ENCODE measurements around the gene AGAP1.

The AGAP1 gene

DNA sequence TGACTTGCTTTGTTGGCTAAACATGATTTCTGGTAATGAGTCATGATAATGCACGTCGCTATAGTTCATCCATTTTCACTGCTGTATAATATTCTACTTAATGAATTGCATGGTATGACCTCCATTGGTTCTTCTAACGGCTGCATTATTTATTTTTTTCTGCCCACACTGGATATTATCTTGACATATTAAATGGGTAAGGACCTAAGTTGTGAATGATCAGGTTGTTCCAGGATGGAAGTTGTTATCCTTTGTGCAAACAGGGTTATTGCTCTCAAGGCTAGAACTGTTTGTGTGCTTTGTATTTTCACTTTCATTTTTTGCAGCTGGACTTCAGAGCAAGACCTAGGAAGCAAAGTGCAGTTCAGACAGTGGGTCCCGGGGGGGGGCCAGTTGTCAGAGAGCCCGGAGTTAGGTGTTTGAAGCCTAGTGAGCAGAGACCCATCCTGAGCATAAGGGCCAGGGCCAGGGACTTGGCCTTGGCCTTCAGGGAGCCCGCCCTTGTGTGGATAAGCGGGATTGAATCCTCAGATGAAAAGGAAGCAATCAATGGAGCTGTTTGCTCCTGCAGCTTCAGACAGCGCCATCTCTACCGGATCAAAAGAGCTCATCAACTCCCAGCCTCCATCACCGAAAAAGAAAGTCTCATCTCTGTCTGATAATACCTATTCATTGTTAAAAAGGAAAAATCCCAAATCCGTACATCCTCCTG, 48.2 kb downstream of the AGAP1 start:
- DNase-seq (ENCODE audit: insufficient read length, low spot score) (no peak), FAIRE-seq (no peak)
- TF ChIP-seq POLR2AphosphoS5 (IDR thresholded peaks at IDR 0.05; ENCODE audit: low read depth, low read length), result no peak
- no peak for TF ChIP-seq PAX5 (IDR thresholded peaks at IDR 0.05; ENCODE audit: insufficient read depth, low read length, severe bottlenecking)
- no peak for TF ChIP-seq SPI1 (IDR thresholded peaks at IDR 0.05; ENCODE audit: low read depth, low read length)
- no peak for TF ChIP-seq POLR2A (IDR thresholded peaks at IDR 0.05; ENCODE audit: low read depth, low read length)
- no peak for TF ChIP-seq POU2F2 (IDR thresholded peaks at IDR 0.05; ENCODE audit: low read depth, low read length)

DNA sequence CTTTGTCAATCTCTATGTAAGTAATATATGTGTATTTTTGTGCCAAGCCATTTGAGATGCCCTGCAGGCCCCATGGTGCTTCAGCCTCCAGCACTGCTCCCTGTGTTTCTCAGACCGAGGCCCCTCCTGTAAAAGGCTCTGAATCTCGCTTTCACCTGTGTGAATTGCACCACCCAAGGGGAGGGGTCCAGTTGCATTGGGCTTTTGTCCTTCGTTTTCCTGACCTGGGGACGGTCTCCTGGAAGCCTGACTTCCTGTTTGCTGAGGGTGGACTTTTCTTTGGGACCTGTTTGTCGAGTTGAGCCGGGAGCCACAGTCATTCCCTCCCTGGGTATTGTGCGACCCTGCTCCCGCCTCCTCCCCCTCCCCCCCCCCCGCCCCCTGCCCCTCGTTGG, 48.9 kb downstream of the AGAP1 start:
- no peak for DNase-seq (ENCODE audit: insufficient read length, low spot score)
- FAIRE-seq, result no peak
- no peak for TF ChIP-seq POLR2AphosphoS5 (IDR thresholded peaks at IDR 0.05; ENCODE audit: low read depth, low read length)
- no peak for TF ChIP-seq TAF1 (IDR thresholded peaks at IDR 0.05; ENCODE audit: low read depth, low read length)
- TF ChIP-seq PAX5 (IDR thresholded peaks at IDR 0.05; ENCODE audit: insufficient read depth, low read length, severe bottlenecking), result no peak
- TF ChIP-seq SPI1 (IDR thresholded peaks at IDR 0.05; ENCODE audit: low read depth, low read length), result no peak
- no peak for TF ChIP-seq POLR2A (IDR thresholded peaks at IDR 0.05; ENCODE audit: low read depth, low read length)
- TF ChIP-seq POU2F2 (IDR thresholded peaks at IDR 0.05; ENCODE audit: low read depth, low read length), result no peak

DNA sequence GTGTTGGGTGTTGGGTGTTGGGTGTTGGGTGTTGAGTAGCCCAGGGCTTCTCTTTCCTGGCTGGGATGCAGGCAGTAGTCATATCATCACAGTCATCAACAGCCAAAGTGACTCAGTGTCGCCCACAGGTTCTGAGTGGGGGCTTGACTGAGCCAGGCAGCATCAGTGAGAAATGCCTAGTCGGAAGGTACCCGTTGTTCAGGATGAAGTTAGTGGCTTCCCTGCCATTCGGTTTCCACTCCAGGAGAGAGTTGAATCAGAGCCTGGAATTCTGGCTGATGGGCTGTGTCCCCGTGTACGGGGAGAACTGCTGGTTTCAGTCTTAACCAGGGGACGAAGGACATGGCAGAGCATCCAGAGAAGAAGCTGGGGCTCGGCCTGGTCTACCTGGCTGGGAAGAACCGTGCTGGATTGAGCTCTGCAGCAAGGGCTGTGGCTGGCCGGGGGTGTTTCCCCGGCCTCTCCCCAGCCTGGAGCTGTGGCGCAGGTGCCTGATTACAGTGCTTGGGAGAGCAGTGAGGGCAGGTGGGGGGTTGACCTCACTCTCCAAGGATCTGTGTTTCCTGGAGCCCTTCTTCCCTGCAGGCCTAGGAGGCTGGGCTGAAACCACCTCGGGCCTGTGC, 49.4 kb downstream of the AGAP1 start:
- no peak for FAIRE-seq
- no peak for TF ChIP-seq PAX5 (IDR thresholded peaks at IDR 0.05; ENCODE audit: insufficient read depth, low read length, severe bottlenecking)
- no peak for TF ChIP-seq TAF1 (IDR thresholded peaks at IDR 0.05; ENCODE audit: low read depth, low read length)
- no peak for TF ChIP-seq SPI1 (IDR thresholded peaks at IDR 0.05; ENCODE audit: low read depth, low read length)
- no peak for TF ChIP-seq POLR2AphosphoS5 (IDR thresholded peaks at IDR 0.05; ENCODE audit: low read depth, low read length)
- TF ChIP-seq POU2F2 (IDR thresholded peaks at IDR 0.05; ENCODE audit: low read depth, low read length), result no peak
- TF ChIP-seq POLR2A (IDR thresholded peaks at IDR 0.05; ENCODE audit: low read depth, low read length), result no peak

DNA sequence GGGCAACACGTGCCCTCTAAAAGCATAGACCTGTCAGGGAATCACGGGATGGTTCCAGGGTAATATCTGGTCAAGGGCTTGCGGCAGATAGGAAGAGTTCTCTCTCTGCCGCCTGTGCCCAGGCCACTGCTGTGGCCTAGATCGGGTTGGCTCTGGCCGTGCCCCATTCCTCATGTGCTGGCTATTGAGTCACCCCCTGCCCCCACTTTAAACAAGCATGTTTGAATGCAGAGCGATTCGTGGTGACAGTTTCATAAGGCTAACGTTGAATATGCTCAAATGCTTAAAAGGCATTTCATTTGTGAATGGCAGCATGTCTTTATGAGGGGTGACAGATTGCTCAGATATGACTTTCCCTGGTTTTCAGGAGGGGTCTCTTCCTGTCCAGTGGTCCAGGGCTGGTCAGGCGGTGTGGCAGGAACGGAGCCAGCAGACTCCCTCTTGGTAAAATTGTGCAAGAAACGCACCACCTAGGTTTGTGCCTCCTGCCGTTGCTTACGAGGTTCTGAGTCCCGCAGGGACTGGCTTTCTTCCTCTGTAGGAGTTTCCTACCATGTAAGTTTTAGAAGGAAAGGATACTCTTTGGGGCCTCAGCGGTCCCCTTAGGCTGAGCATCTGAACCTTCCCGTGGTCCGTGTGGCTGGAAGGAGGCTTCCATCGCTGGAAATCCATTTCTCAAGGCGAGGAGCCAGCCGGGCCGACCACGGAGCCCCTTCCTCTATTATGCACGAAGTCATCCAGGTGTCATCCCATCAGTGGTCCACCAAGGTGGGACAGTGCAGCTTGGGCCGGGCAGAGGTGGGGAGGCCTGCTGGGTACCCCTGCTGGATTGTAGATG, 50.2 kb downstream of the AGAP1 start:
- FAIRE-seq (no peak), DNase-seq (ENCODE audit: insufficient read length, low spot score) (no peak)
- TF ChIP-seq SPI1 (IDR thresholded peaks at IDR 0.05; ENCODE audit: low read depth, low read length), result no peak
- TF ChIP-seq POU2F2 (IDR thresholded peaks at IDR 0.05; ENCODE audit: low read depth, low read length), result no peak
- TF ChIP-seq POLR2AphosphoS5 (IDR thresholded peaks at IDR 0.05; ENCODE audit: low read depth, low read length), result no peak
- no peak for TF ChIP-seq POLR2A (IDR thresholded peaks at IDR 0.05; ENCODE audit: low read depth, low read length)
- TF ChIP-seq TAF1 (IDR thresholded peaks at IDR 0.05; ENCODE audit: low read depth, low read length), result no peak

More for the DNA sequence above, 49.4 kb downstream of the AGAP1 start:
- DNase-seq (ENCODE audit: insufficient read length, low spot score), result no peak

- TF ChIP-seq PAX5 (IDR thresholded peaks at IDR 0.05; ENCODE audit: insufficient read depth, low read length, severe bottlenecking), result no peak
- FAIRE-seq (no peak), DNase-seq (ENCODE audit: insufficient read length, low spot score) (no peak)
Measured at GRCh38 chr2:235544689-235544969, 50.8 kb downstream of the AGAP1 start.

GRCh38 chr2:235545339-235546150, 51.7 kb downstream of the AGAP1 start:
- no peak for TF ChIP-seq PAX5 (IDR thresholded peaks at IDR 0.05; ENCODE audit: insufficient read depth, low read length, severe bottlenecking)
- TF ChIP-seq SPI1 (IDR thresholded peaks at IDR 0.05; ENCODE audit: low read depth, low read length), result no peak
- TF ChIP-seq POU2F2 (IDR thresholded peaks at IDR 0.05; ENCODE audit: low read depth, low read length), result no peak
- no peak for TF ChIP-seq POLR2A (IDR thresholded peaks at IDR 0.05; ENCODE audit: low read depth, low read length)
- no peak for TF ChIP-seq POLR2AphosphoS5 (IDR thresholded peaks at IDR 0.05; ENCODE audit: low read depth, low read length)
- TF ChIP-seq TAF1 (IDR thresholded peaks at IDR 0.05; ENCODE audit: low read depth, low read length), result no peak
- no peak for FAIRE-seq
- DNase-seq (ENCODE audit: insufficient read length, low spot score), result no peak

- DNase-seq (ENCODE audit: insufficient read length, low spot score) (no peak), FAIRE-seq (no peak)
- no peak for TF ChIP-seq POLR2A (IDR thresholded peaks at IDR 0.05; ENCODE audit: low read depth, low read length)
- TF ChIP-seq POU2F2 (IDR thresholded peaks at IDR 0.05; ENCODE audit: low read depth, low read length), result no peak
- no peak for TF ChIP-seq TAF1 (IDR thresholded peaks at IDR 0.05; ENCODE audit: low read depth, low read length)
- TF ChIP-seq POLR2AphosphoS5 (IDR thresholded peaks at IDR 0.05; ENCODE audit: low read depth, low read length), result no peak
- no peak for TF ChIP-seq PAX5 (IDR thresholded peaks at IDR 0.05; ENCODE audit: insufficient read depth, low read length, severe bottlenecking)
- no peak for TF ChIP-seq SPI1 (IDR thresholded peaks at IDR 0.05; ENCODE audit: low read depth, low read length)
Measured at GRCh38 chr2:235546151-235546435, 52.2 kb downstream of the AGAP1 start.

- FAIRE-seq (no peak), DNase-seq (ENCODE audit: insufficient read length, low spot score) (no peak)
- TF ChIP-seq PAX5 (IDR thresholded peaks at IDR 0.05; ENCODE audit: insufficient read depth, low read length, severe bottlenecking) (no peak), POLR2AphosphoS5 (IDR thresholded peaks at IDR 0.05; ENCODE audit: low read depth, low read length) (no peak), POU2F2 (IDR thresholded peaks at IDR 0.05; ENCODE audit: low read depth, low read length) (no peak), SPI1 (IDR thresholded peaks at IDR 0.05; ENCODE audit: low read depth, low read length) (no peak), TAF1 (IDR thresholded peaks at IDR 0.05; ENCODE audit: low read depth, low read length) (no peak), POLR2A (IDR thresholded peaks at IDR 0.05; ENCODE audit: low read depth, low read length) (no peak)
Measured at GRCh38 chr2:235546436-235546835, 52.6 kb downstream of the AGAP1 start.

DNA sequence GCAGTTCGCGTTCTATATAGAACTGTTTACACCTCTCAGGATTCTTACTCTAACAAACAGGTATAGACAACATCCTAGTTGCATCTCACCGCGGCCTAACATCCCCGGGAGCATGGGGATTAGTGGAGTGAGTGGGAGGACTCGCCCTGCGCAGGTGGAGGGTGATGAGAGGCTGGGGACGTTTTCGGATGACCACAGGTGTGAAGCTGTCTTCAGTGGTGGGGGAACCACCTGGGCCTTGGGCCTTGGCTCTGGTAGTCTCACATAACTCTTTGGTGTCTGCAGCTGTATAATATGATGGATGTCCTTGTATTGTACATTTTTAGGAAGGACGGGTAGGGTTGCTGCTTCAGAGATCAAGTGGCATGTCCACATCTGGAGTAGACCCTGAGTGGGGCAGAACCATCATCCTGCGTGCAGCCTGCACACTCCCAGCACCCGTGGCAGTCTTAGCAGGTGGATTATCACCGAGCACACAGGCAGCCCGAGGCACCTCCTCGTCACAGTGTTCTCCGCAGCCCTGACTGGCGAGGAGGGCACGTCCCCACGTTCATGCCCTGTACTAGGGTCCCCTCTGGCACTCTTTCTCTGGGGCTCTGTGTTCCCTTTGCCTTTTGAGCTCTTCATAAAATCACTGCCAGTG, 56.0 kb downstream of the AGAP1 start:
- FAIRE-seq, result no peak
- DNase-seq (ENCODE audit: insufficient read length, low spot score), result no peak

More for the DNA sequence above, 56.0 kb downstream of the AGAP1 start:
- TF ChIP-seq TAF1 (IDR thresholded peaks at IDR 0.05; ENCODE audit: low read depth, low read length), result no peak
- TF ChIP-seq POU2F2 (IDR thresholded peaks at IDR 0.05; ENCODE audit: low read depth, low read length), result no peak
- TF ChIP-seq PAX5 (IDR thresholded peaks at IDR 0.05; ENCODE audit: insufficient read depth, low read length, severe bottlenecking), result no peak
- no peak for TF ChIP-seq POLR2AphosphoS5 (IDR thresholded peaks at IDR 0.05; ENCODE audit: low read depth, low read length)
- no peak for TF ChIP-seq POLR2A (IDR thresholded peaks at IDR 0.05; ENCODE audit: low read depth, low read length)
- no peak for TF ChIP-seq SPI1 (IDR thresholded peaks at IDR 0.05; ENCODE audit: low read depth, low read length)
